ENCODE measurements around the gene WWOX. TPM values are rescaled to one million over a fixed set of nuclear protein-coding genes. Genes with fewer than 3 reads are reported as not detected.

The WWOX gene
- total and polyA plus RNA-seq, 2 donors (not counting 3 experiments of a cell fraction or from before 2014, with no cell fraction given), result 6.2 to 12.5 TPM

DNA sequence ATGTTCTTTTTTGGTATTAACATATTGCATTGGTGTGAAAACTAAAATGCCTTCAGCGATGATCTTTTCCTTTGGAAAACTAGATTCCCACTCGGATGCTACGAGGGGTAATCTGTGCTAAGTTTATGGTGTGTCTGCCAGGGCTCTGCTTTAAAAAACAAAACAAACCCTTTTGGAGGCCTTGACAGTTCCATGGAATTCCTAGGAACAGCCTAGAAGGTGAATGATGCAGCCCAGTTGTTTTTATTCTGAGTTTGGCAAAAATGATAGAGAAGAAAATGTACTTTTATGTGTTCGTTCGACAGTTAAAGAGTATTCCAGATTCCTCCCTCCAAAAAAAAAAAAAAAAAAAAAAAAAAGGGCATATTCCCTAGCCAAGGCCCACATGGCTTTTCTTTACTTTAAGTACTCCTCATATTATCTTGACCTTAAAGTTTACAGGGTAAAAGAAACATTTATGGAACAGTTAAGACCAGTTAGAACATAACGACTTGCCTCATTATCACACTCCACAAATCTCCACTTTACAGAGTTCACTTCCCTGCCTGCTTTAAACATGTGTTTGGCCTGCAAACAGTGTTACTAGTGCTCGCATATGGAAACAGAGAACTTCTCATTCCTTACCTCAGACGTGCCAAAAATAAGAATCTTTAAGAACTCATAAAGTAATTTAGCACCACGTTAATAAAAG lies 159.1 kb downstream of the WWOX start:
- Histone ChIP-seq H3K4me2 (ENCODE audit: insufficient read depth, low read length) (no peak overlapping the region), H3K79me2 (ENCODE audit: control insufficient read depth, insufficient read depth, low read length) (no peaks in the 10 kb centered on the region), H3K27ac (ENCODE audit: insufficient read depth, low read depth, low read length) (no peak overlapping the region), H4K20me1 (replicated peaks; ENCODE audit: control insufficient read depth, extremely low read depth, insufficient read depth, low read length) (no peaks in the 10 kb centered on the region), H3K9ac (replicated peaks; ENCODE audit: extremely low read depth, insufficient read depth, low read length) (no peak overlapping the region), H3K36me3 (ENCODE audit: control insufficient read depth in 2 of 2, extremely low read depth in 1 of 2, insufficient read depth in 2 of 2, low read length in 2 of 2) (no peaks in the 10 kb centered on the region), H3K9me1 (replicated peaks; ENCODE audit: control insufficient read depth, extremely low read depth, insufficient read depth, low read length) (no peaks in the 10 kb centered on the region), H3K4me3 (replicated peaks in 1 of 3; ENCODE audit: insufficient read depth in 1 of 3, low read depth in 1 of 3, low read length in 3 of 3) (no peak overlapping the region), H3K27me3 (ENCODE audit: control insufficient read depth in 2 of 2, insufficient read depth in 2 of 2, low read length in 2 of 2) (no peaks in the 10 kb centered on the region), H3K9me3 (replicated peaks; ENCODE audit: control insufficient read depth, insufficient read depth, low read length) (no peaks in the 10 kb centered on the region), H2AFZ (ENCODE audit: low read depth, low read length) (no peak overlapping the region), H3K4me1 (ENCODE audit: control insufficient read depth, extremely low read depth, insufficient read depth, low read length) (no peaks in the 10 kb centered on the region)
- dilution Hi-C loops (cut with MboI; ENCODE audit: extremely low pct_ligation_motif_present, low sequenced_read_pairs), result no loop called here
- ChIA-PET POLR2A (no interaction called here), CTCF (no interaction called here)
- BruUV-seq (replicated peaks), result no TSS peak
- TF ChIP-seq POLR2AphosphoS5 (IDR thresholded peaks at IDR 0.05; ENCODE audit: insufficient read depth, low read depth, low read length), result no peak
- TF ChIP-seq, protein P1, sequence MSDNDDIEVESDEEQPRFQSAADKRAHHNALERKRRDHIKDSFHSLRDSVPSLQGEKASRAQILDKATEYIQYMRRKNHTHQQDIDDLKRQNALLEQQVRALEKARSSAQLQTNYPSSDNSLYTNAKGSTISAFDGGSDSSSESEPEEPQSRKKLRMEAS (IDR thresholded peaks at IDR 0.05; ENCODE audit: insufficient read depth, insufficient read length), result no peak
- TF ChIP-seq POLR2A (IDR thresholded peaks at IDR 0.05; ENCODE audit: low read depth, low read length), result no peak
- TF ChIP-seq GATA2 (IDR thresholded peaks at IDR 0.05; ENCODE audit: insufficient read depth, insufficient read length, low read depth, low read length), result no peak
- TF ChIP-seq MYC (IDR thresholded peaks at IDR 0.05; ENCODE audit: low read depth, low read length), result no peak
- TF ChIP-seq EZH2 (IDR thresholded peaks at IDR 0.05; ENCODE audit: borderline replicate concordance, low read depth, low read length, severe bottlenecking), result no peak
- TF ChIP-seq, protein P2, sequence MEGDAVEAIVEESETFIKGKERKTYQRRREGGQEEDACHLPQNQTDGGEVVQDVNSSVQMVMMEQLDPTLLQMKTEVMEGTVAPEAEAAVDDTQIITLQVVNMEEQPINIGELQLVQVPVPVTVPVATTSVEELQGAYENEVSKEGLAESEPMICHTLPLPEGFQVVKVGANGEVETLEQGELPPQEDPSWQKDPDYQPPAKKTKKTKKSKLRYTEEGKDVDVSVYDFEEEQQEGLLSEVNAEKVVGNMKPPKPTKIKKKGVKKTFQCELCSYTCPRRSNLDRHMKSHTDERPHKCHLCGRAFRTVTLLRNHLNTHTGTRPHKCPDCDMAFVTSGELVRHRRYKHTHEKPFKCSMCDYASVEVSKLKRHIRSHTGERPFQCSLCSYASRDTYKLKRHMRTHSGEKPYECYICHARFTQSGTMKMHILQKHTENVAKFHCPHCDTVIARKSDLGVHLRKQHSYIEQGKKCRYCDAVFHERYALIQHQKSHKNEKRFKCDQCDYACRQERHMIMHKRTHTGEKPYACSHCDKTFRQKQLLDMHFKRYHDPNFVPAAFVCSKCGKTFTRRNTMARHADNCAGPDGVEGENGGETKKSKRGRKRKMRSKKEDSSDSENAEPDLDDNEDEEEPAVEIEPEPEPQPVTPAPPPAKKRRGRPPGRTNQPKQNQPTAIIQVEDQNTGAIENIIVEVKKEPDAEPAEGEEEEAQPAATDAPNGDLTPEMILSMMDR (IDR thresholded peaks at IDR 0.05; ENCODE audit: extremely low read depth in 1 of 2, insufficient read depth in 1 of 2, low read depth in 1 of 2, low read length in 2 of 2), result no peak
- TF ChIP-seq FOS (IDR thresholded peaks at IDR 0.05; ENCODE audit: borderline replicate concordance, insufficient read depth, low read length), result no peak
- no peak for TF ChIP-seq JUN (IDR thresholded peaks at IDR 0.05; ENCODE audit: borderline replicate concordance, insufficient read depth, insufficient read length, low read depth)
- DNase-seq (ENCODE audit: low read depth, low spot score), result no peak
- FAIRE-seq, result no peak
- intact Hi-C loops (cut with micrococcal nuclease), result no loop called here
